HepG2 (cell line): ENCODE data around the gene DDAH2. TPM values are rescaled to one million over a fixed set of nuclear protein-coding genes. Genes with fewer than 3 reads are reported as not detected.

Source experiments
- ADNP ChIP-seq: sonication (generic); formaldehyde crosslinking; IDR thresholded peaks from 2 replicates; pipeline ENCODE4 v1.4.0; 2020; ENCODE audit warnings: missing genetic modification reagents
- AFF4 ChIP-seq: sonication (generic); formaldehyde crosslinking; IDR thresholded peaks from 2 replicates; pipeline ENCODE4 v1.4.0; 2020; ENCODE audit warnings: missing genetic modification reagents
- ETV5 ChIP-seq: IDR thresholded peaks from 2 replicates; pipeline ENCODE4 v1.6.1; 2018; ENCODE audit warnings: missing biosample characterization, missing genetic modification reagents, inconsistent platforms, borderline replicate concordance
- HMG20B ChIP-seq: conservative IDR thresholded peaks from 2 replicates; pipeline ENCODE4 v1.6.1; 2016; ENCODE audit warnings: missing genetic modification reagents, missing compliant biosample characterization
- MEIS2 ChIP-seq: sonication (generic); formaldehyde crosslinking; IDR thresholded peaks from 2 replicates; pipeline ENCODE4 v1.9.0; 2021; ENCODE audit warnings: mild to moderate bottlenecking, missing genetic modification reagents
- POLR2AphosphoS2 ChIP-seq: IDR thresholded peaks from 2 replicates; pipeline ENCODE4 v1.6.1; 2011; ENCODE audit warnings: low read depth, low read length, improper control_type of control experiment
- PRPF4 ChIP-seq: fragments of 200-400 bp; formaldehyde crosslinking; IDR thresholded peaks from 2 replicates; pipeline ENCODE4 v1.6.1; 2016; ENCODE audit warnings: low read length, low read depth; ENCODE audit not compliant: poor library complexity, severe bottlenecking
- SMAD1 ChIP-seq: sonication (generic); formaldehyde crosslinking; IDR thresholded peaks from 2 replicates; pipeline ENCODE4 v1.4.0; 2020; ENCODE audit warnings: missing genetic modification reagents, low read depth, mild to moderate bottlenecking, borderline replicate concordance
- SP5 ChIP-seq: IDR thresholded peaks from 2 replicates; pipeline ENCODE4 v1.6.1; 2016; ENCODE audit warnings: low read depth, borderline replicate concordance
- SUZ12 ChIP-seq: fragments of 150-350 bp; IDR thresholded peaks from 2 replicates; pipeline ENCODE4 v1.6.1; 2014; ENCODE audit warnings: low read depth, low read length
- TCF7L2 ChIP-seq: IDR thresholded peaks from 2 replicates; pipeline ENCODE4 v1.6.1; 2011; ENCODE audit warnings: mild to moderate bottlenecking, low read depth, low read length, moderate library complexity
- YEATS2 ChIP-seq: sonication (generic); formaldehyde crosslinking; IDR thresholded peaks from 2 replicates; pipeline ENCODE4 v1.4.0; 2020; ENCODE audit warnings: missing genetic modification reagents, borderline replicate concordance
- ZC3H13 ChIP-seq: sonication (generic); formaldehyde crosslinking; IDR thresholded peaks from 2 replicates; pipeline ENCODE4 v1.8.1; 2023; ENCODE audit warnings: mild to moderate bottlenecking, missing genetic modification reagents, moderate library complexity
- ZNF446 ChIP-seq: sonication (generic); formaldehyde crosslinking; IDR thresholded peaks from 2 replicates; pipeline ENCODE4 v1.5.0; 2020; ENCODE audit warnings: mild to moderate bottlenecking, missing genetic modification reagents
- ZNF713 ChIP-seq: sonication (generic); formaldehyde crosslinking; IDR thresholded peaks from 2 replicates; pipeline ENCODE4 v1.4.0; 2020; ENCODE audit warnings: mild to moderate bottlenecking, missing genetic modification reagents
- ZNF83 ChIP-seq: sonication (generic); formaldehyde crosslinking; IDR thresholded peaks from 2 replicates; pipeline ENCODE4 v1.4.0; 2020; ENCODE audit warnings: missing genetic modification reagents, mild to moderate bottlenecking, borderline replicate concordance
- ZNF839 ChIP-seq: sonication (generic); formaldehyde crosslinking; IDR thresholded peaks from 2 replicates; pipeline ENCODE4 v1.4.0; 2020; ENCODE audit warnings: missing genetic modification reagents, mild to moderate bottlenecking, borderline replicate concordance
- ZSCAN22 ChIP-seq: sonication (generic); formaldehyde crosslinking; IDR thresholded peaks from 2 replicates; pipeline ENCODE4 v1.4.0; 2020; ENCODE audit warnings: mild to moderate bottlenecking, missing genetic modification reagents
- polyA plus RNA-seq, 8 experiments: library from polyadenylated mRNA; depleted of rRNA in 3 of 8; stranded (reverse) in 7 of 8; unstranded in 1 of 8; fragments of >200 nt; fragmentation: Illumina TruSeq in 4 of 8; extraction: Trizol in 4 of 8; gene quantifications; 2 replicates each; pipeline versions ENCODE4 v1.2.1 to v1.2.3, GENCODE V29; 2011 to 2016; ENCODE audit warnings: low read depth in 4 of 8, missing spikeins in 1 of 8, mixed read lengths in 1 of 8; ENCODE audit not compliant: insufficient read depth in 1 of 8
- total RNA-seq, 5 experiments: library from RNA; depleted of rRNA; stranded (reverse); fragments of >200 nt; fragmentation: Illumina TruSeq; extraction: Trizol; gene quantifications; 2 replicates each; pipeline ENCODE4 v1.2.3, GENCODE V29; 2016; ENCODE audit warnings: low read depth in 1 of 5
- TF ChIP-seq, protein P1 (sequence below): IDR thresholded peaks from 2 replicates; pipeline ENCODE4 v1.6.1; 2018; ENCODE audit warnings: missing genetic modification reagents, mild to moderate bottlenecking, missing compliant biosample characterization
- TF ChIP-seq, protein P2 (sequence below): sonication (generic); formaldehyde crosslinking; IDR thresholded peaks from 2 replicates; pipeline ENCODE4 v1.5.0; 2020; ENCODE audit warnings: mild to moderate bottlenecking, missing genetic modification reagents
- TF ChIP-seq, protein P3 (sequence below): IDR thresholded peaks from 2 replicates; pipeline ENCODE4 v1.6.1; 2016; ENCODE audit warnings: missing biosample characterization, missing genetic modification reagents, low read depth

Gene DDAH2
- total and polyA plus RNA-seq, 2 of the 13 experiments (the other 11 are each of a cell fraction or from before 2014, with no cell fraction given): 16.4 to 21.1 TPM

DNA sequence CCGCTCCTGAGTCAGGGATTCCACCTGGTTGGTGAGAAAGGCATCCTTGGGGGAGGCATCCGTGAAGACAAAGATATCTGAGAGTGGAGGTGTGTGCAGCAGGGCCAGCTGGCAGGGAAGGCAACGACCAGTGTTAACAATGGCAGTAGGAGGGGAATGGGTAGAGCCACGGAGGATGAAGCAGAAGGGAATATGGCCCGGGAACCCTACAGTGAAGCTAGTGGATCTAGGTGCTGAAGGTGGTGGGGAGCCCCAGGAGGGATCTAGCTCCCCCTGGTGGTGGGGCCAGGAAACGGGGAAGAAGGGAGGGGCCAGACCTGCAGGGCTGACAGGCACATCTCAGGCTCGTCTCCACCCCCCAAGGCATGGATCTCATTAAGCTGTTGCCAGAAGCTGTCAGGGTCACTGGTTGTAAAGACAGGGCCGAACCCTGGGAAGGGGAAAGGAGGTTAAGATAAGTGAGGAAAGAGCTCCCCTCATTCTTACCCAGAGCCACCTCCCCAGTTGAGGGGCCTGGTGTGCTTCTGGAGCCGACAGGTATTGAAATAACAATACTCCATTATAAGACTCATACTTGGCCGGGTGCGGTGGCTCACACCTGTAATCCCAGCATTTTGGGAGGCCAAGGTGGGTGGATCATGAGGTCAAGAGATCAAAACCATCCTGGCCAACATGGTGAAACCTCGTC lies 40.7 kb upstream of the DDAH2 start (continued):
- no peak for TF ChIP-seq AFF4
- no peak for TF ChIP-seq HMG20B (CRISPR knock-in tag)
- no peak for TF ChIP-seq SUZ12
- no peak for TF ChIP-seq ZSCAN22 (CRISPR knock-in tag)
- no peak for TF ChIP-seq TCF7L2
- TF ChIP-seq ADNP (CRISPR knock-in tag): no peak
- peak; percentile 30; the same call in 1 of the 2 replicates for TF ChIP-seq ZNF839 (CRISPR knock-in tag)
- TF ChIP-seq, protein P1, sequence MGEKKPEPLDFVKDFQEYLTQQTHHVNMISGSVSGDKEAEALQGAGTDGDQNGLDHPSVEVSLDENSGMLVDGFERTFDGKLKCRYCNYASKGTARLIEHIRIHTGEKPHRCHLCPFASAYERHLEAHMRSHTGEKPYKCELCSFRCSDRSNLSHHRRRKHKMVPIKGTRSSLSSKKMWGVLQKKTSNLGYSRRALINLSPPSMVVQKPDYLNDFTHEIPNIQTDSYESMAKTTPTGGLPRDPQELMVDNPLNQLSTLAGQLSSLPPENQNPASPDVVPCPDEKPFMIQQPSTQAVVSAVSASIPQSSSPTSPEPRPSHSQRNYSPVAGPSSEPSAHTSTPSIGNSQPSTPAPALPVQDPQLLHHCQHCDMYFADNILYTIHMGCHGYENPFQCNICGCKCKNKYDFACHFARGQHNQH (CRISPR knock-in tag): peak; percentile 87
- TF ChIP-seq SMAD1: 0 out of 2 replicates have a peak, but pooled peaks have one; percentile 55
- peak; percentile 75; the same call in 1 of the 2 replicates for TF ChIP-seq YEATS2 (CRISPR knock-in tag)
- no peak for TF ChIP-seq ZC3H13 (CRISPR knock-in tag)
- TF ChIP-seq, protein P2, sequence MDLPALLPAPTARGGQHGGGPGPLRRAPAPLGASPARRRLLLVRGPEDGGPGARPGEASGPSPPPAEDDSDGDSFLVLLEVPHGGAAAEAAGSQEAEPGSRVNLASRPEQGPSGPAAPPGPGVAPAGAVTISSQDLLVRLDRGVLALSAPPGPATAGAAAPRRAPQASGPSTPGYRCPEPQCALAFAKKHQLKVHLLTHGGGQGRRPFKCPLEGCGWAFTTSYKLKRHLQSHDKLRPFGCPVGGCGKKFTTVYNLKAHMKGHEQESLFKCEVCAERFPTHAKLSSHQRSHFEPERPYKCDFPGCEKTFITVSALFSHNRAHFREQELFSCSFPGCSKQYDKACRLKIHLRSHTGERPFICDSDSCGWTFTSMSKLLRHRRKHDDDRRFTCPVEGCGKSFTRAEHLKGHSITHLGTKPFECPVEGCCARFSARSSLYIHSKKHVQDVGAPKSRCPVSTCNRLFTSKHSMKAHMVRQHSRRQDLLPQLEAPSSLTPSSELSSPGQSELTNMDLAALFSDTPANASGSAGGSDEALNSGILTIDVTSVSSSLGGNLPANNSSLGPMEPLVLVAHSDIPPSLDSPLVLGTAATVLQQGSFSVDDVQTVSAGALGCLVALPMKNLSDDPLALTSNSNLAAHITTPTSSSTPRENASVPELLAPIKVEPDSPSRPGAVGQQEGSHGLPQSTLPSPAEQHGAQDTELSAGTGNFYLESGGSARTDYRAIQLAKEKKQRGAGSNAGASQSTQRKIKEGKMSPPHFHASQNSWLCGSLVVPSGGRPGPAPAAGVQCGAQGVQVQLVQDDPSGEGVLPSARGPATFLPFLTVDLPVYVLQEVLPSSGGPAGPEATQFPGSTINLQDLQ (CRISPR knock-in tag): no peak
- no peak for TF ChIP-seq MEIS2 (CRISPR knock-in tag)
- no peak for TF ChIP-seq ETV5 (CRISPR knock-in tag)
- TF ChIP-seq ZNF446 (CRISPR knock-in tag): no peak
- TF ChIP-seq ZNF83 (CRISPR knock-in tag): no peak
- TF ChIP-seq SP5 (CRISPR knock-in tag): peak; percentile 64; the same call in 1 of the 2 replicates
- no peak for TF ChIP-seq PRPF4
- TF ChIP-seq POLR2AphosphoS2: no peak
- TF ChIP-seq ZNF713 (CRISPR knock-in tag): no peak
- TF ChIP-seq, protein P3, sequence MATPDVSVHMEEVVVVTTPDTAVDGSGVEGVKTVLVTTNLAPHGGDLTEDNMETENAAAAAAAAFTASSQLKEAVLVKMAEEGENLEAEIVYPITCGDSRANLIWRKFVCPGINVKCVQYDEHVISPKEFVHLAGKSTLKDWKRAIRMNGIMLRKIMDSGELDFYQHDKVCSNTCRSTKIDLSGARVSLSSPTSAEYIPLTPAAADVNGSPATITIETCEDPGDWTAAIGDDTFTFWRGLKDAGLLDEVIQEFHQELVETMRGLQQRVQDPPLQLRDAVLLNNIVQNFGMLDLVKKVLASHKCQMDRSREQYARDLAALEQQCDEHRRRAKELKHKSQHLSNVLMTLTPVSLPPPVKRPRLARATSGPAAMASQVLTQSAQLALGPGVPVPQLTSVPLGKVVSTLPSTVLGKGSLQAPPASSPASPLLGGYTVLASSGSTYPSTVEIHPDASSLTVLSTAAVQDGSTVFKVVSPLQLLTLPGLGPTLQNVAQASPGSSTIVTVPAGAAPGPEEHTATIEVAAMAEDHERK (CRISPR knock-in tag): no peak
